Keratinocyte (primary cell): ENCODE data around the gene LAMA4. TPM values are rescaled to one million over a fixed set of nuclear protein-coding genes. Genes with fewer than 3 reads are reported as not detected.

Source experiments
- DNase-seq: peaks from one replicate; pipeline ENCODE4 v3.0.0-alpha.2; 2011; ENCODE audit warnings: low read depth, missing footprints, low spot score
- FAIRE-seq: peaks from 2 replicates; lab custom pipeline; 2011; peaks lifted over from hg19 to GRCh38; lab: Jason Lieb, UNC
- H2AFZ ChIP-seq: 2 replicates; pipeline ENCODE4 v1.6.0; 2012; ENCODE audit warnings: low read length, control low read depth, inconsistent platforms; ENCODE audit not compliant: control insufficient read depth
- H3K27ac ChIP-seq: 2 replicates; pipeline ENCODE4 v1.5.1; 2011; ENCODE audit warnings: low read length; ENCODE audit not compliant: control insufficient read depth, insufficient read depth
- H3K27me3 ChIP-seq: 3 replicates; pipeline ENCODE4 v1.6.0; 2011; ENCODE audit warnings: low read length; ENCODE audit not compliant: control insufficient read depth, insufficient read depth; ENCODE audit errors: extremely low read depth
- H3K36me3 ChIP-seq, 2 experiments: 2 replicates in 1 of 2; 3 replicates in 1 of 2; pipeline ENCODE4 v1.5.1; 2011; ENCODE audit warnings: low read length in 2 of 2, mild to moderate bottlenecking in 1 of 2; ENCODE audit not compliant: control insufficient read depth in 2 of 2, insufficient read depth in 2 of 2; ENCODE audit errors: extremely low read depth in 1 of 2
- H3K4me1 ChIP-seq: 3 replicates; pipeline ENCODE4 v1.5.1; 2011; ENCODE audit warnings: low read length; ENCODE audit not compliant: control insufficient read depth, insufficient read depth; ENCODE audit errors: extremely low read depth
- H3K4me2 ChIP-seq: 3 replicates; pipeline ENCODE4 v1.6.0; 2011; ENCODE audit warnings: low read depth, low read length; ENCODE audit not compliant: control insufficient read depth, insufficient read depth; ENCODE audit errors: extremely low read depth
- H3K4me3 ChIP-seq, 3 experiments: fragments of 200-600 bp in 1 of 3; sonication (generic) in 1 of 3; 2 replicates in 2 of 3; 3 replicates in 1 of 3; pipeline ENCODE4 v1.5.1; 2011 to 2016; ENCODE audit warnings: low read length in 3 of 3, mild to moderate bottlenecking in 3 of 3, control low read depth in 2 of 3, inconsistent platforms in 1 of 3, low read depth in 1 of 3, mixed read lengths in 1 of 3, mixed run types in 1 of 3, moderate library complexity in 1 of 3; ENCODE audit not compliant: control insufficient read depth in 2 of 3, insufficient read depth in 2 of 3; ENCODE audit errors: extremely low read depth in 1 of 3
- H3K79me2 ChIP-seq: 2 replicates; pipeline ENCODE4 v1.6.0; 2012; ENCODE audit warnings: low read length; ENCODE audit not compliant: control insufficient read depth, insufficient read depth
- H3K9ac ChIP-seq: 3 replicates; pipeline ENCODE4 v1.6.0; 2011; ENCODE audit warnings: low read length; ENCODE audit not compliant: control insufficient read depth, insufficient read depth; ENCODE audit errors: extremely low read depth
- H3K9me1 ChIP-seq: 3 replicates; pipeline ENCODE4 v1.6.0; 2011; ENCODE audit warnings: low read length; ENCODE audit not compliant: control insufficient read depth, insufficient read depth; ENCODE audit errors: extremely low read depth
- H3K9me3 ChIP-seq: 2 replicates; pipeline ENCODE4 v1.5.1; 2012; ENCODE audit warnings: low read depth, low read length; ENCODE audit not compliant: control insufficient read depth
- H4K20me1 ChIP-seq: 3 replicates; pipeline ENCODE4 v1.6.0; 2011; ENCODE audit warnings: low read length; ENCODE audit not compliant: control insufficient read depth, insufficient read depth; ENCODE audit errors: extremely low read depth
- EZH2 ChIP-seq: IDR thresholded peaks from one replicate; pipeline ENCODE4 v1.6.1; 2012; ENCODE audit warnings: inconsistent platforms, mild to moderate bottlenecking, low read length, moderate library complexity
- dilution Hi-C: fragments of 300-500 bp; cut with MboI; formaldehyde crosslinking; loops from one replicate; pipeline ENCODE4 v1.7.0; 2020; ENCODE audit warnings: low sequenced_read_pairs; ENCODE audit not compliant: extremely low pct_ligation_motif_present
- polyA plus RNA-seq, 5 experiments: library from polyadenylated mRNA; depleted of rRNA in 3 of 5; stranded (reverse) in 3 of 5; stranded (forward) in 1 of 5; unstranded in 1 of 5; fragments of >200 nt; gene quantifications; 1 replicate in 1 of 5; 2 replicates in 3 of 5; 3 replicates in 1 of 5; pipeline versions ENCODE4 v1.2.1 to v1.2.3, GENCODE V29; 2011 to 2012; ENCODE audit warnings: missing spikeins in 2 of 5, low read depth in 1 of 5, low replicate concordance in 1 of 5
- TF ChIP-seq, protein P1 (sequence below), 3 experiments: IDR thresholded peaks in 1 of 3; conservative IDR thresholded peaks in 1 of 3; optimal IDR thresholded peaks in 1 of 3; 2 replicates in 2 of 3; 3 replicates in 1 of 3; pipeline versions ENCODE3 to v1.5.1; 2011; ENCODE audit warnings: low read length in 3 of 3, mild to moderate bottlenecking in 3 of 3, moderate library complexity in 2 of 3, control low read depth in 1 of 3, inconsistent platforms in 1 of 3; ENCODE audit not compliant: insufficient read depth in 2 of 3; ENCODE audit errors: extremely low read depth in 1 of 3

Gene LAMA4
- polyA plus RNA-seq, 1 donor (not counting 4 experiments of a cell fraction or from before 2014, with no cell fraction given): 0.12 TPM

DNA sequence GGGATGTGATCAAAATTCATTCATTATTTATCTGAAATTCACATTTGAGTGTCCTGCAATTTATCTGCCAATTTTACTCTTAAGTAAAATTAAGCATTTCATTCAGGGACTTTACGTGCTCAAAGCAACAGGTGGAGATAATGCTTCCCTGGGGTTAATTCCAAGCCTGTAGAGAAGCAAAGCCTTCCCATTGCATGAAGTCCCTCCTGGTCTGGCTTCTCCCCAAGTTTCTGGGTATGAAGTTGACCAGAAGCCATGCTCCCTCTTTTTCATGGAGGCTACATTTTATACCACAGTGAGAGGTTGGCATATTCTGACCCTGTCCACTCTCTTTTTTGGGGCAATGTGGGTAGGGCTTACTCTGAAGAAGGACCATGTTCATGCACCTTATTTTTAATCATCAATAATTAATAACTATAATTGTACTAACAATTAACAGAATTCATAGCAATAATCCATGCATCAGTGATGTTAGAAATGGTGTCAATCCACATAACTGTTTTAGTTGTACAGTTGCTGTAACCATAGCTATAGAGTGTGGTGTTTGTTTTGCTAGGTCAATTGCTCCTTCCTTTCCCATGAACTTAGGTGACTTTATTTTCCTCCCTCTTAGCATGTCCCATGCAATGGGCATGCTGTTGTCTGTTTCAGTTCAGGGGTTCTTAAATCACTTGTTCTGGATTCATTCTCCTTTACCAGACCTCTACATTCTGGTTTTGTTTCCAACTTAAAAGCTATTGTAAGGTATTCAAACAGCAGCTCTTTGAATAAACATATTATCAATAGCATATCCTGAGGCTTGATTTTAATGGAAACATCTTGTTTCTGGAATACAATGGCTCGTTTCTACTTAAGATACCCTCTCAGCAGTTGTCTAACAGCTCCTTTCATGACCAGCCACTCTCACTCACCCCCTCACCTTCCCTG lies 1.5 kb downstream of the LAMA4 start:
- Histone ChIP-seq H3K9me1 (no peaks in the 10 kb centered on the region), H3K36me3 (no peaks in the 10 kb centered on the region), H3K79me2 (no peaks in the 10 kb centered on the region), H3K4me2 (no peak overlapping the region), H2AFZ (no peak overlapping the region), H3K9me3 (no peaks in the 10 kb centered on the region), H3K4me3 (no peak overlapping the region), H3K9ac (no peak overlapping the region), H3K27ac (no peak overlapping the region), H3K4me1 (peaks cover 9% of the 10 kb centered on the region), H3K27me3 (peaks cover 10% of the 10 kb centered on the region), H4K20me1 (no peaks in the 10 kb centered on the region)
- no peak for FAIRE-seq
- dilution Hi-C loops: no loop called here
- TF ChIP-seq, protein P1, sequence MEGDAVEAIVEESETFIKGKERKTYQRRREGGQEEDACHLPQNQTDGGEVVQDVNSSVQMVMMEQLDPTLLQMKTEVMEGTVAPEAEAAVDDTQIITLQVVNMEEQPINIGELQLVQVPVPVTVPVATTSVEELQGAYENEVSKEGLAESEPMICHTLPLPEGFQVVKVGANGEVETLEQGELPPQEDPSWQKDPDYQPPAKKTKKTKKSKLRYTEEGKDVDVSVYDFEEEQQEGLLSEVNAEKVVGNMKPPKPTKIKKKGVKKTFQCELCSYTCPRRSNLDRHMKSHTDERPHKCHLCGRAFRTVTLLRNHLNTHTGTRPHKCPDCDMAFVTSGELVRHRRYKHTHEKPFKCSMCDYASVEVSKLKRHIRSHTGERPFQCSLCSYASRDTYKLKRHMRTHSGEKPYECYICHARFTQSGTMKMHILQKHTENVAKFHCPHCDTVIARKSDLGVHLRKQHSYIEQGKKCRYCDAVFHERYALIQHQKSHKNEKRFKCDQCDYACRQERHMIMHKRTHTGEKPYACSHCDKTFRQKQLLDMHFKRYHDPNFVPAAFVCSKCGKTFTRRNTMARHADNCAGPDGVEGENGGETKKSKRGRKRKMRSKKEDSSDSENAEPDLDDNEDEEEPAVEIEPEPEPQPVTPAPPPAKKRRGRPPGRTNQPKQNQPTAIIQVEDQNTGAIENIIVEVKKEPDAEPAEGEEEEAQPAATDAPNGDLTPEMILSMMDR (optimal IDR thresholded peaks at IDR 0.05 in 1 of 3, IDR thresholded peaks at IDR 0.05 in 1 of 3, conservative IDR thresholded peaks at IDR 0.05 in 1 of 3; ENCODE audit: extremely low read depth in 1 of 3, insufficient read depth in 2 of 3, low read length in 3 of 3): no peak
- TF ChIP-seq EZH2: no peak
- no peak for DNase-seq

DNA sequence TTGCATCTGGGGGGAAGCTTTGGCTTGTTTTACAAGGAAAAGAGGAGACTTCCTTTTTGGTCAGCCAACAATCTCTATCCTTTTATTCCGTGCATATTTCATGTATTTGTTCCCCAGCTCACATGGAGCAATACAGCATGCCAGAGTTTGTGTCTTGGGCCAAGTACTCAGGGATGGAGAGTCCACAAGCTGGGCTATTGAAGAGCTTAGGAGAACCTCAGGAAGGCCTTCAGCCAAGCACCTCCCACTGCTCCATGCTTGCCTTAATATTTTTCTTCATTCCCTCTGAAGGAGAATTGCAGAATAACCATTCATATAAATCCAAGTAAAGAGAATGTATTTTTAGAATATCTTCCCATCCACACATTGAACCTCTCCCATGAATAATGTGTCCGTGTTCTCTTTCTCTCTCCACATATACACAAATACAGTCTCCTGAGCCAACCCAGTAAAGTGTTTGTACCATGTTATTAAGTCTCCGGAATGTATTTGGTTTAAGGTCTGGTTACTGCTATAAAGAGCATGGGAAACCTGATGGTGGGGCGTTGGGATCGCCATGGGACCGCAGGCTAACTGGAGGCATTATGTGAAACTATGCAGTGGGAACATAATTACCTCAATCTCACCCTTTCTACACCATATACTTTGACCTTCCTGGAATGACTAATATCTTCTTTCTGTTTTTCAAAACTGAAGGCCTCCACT lies 3.0 kb downstream of the LAMA4 start:
- Histone ChIP-seq H3K9me3 (no peaks in the 10 kb centered on the region), H3K36me3 (no peaks in the 10 kb centered on the region), H3K9ac (no peak overlapping the region), H3K79me2 (no peaks in the 10 kb centered on the region), H3K4me1 (peaks cover 9% of the 10 kb centered on the region), H3K27ac (no peak overlapping the region), H3K9me1 (no peaks in the 10 kb centered on the region), H3K4me3 (no peak overlapping the region), H2AFZ (no peak overlapping the region), H3K27me3 (peaks cover 10% of the 10 kb centered on the region), H3K4me2 (no peak overlapping the region), H4K20me1 (no peaks in the 10 kb centered on the region)
- dilution Hi-C loops: no loop called here
- DNase-seq (no peak), FAIRE-seq (no peak)
- TF ChIP-seq, protein P1 (optimal IDR thresholded peaks at IDR 0.05 in 1 of 3, IDR thresholded peaks at IDR 0.05 in 1 of 3, conservative IDR thresholded peaks at IDR 0.05 in 1 of 3; ENCODE audit: extremely low read depth in 1 of 3, insufficient read depth in 2 of 3, low read length in 3 of 3): no peak
- no peak for TF ChIP-seq EZH2
